HG02943 (cell line): ENCODE measurements around the gene PPP1CC.
"Not testable (repeated sequence)": the region's sequence is repeated elsewhere in the genome, so short reads cannot be mapped to it uniquely, and the experiment has no call there.

Source experiments
- ATAC-seq: cut with Tn5 transposase; IDR thresholded peaks from one replicate; pipeline ENCODE4 v1.9.1; 2021; ENCODE audit warnings: mild to moderate bottlenecking, low read depth, moderate library complexity; ENCODE audit not compliant: unreplicated experiment

The PPP1CC gene

DNA sequence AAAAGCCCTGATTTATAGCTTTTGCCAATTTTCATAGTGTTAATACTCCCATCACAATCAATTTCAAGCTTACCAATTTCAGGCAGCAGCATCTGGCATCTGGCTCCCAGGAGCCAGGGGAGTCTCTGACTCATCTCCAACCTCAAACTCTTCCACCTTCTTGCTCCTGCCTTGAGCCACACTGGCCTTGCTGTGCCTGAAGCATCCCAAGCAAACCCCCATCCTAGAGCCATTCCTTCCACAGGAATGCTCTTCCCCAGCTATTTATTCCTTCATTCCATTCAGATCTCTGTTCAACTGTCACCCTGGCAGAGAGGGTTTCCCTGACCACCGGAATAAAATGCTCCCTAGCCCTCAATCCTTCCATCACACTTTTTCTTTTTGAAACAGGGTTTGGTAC lies 13.9 kb upstream of the PPP1CC start:
- no peak for ATAC-seq

- ATAC-seq, result no peak
These were observed 11.6 kb upstream of the PPP1CC start for GRCh38 chr12:110754101-110754793.

DNA sequence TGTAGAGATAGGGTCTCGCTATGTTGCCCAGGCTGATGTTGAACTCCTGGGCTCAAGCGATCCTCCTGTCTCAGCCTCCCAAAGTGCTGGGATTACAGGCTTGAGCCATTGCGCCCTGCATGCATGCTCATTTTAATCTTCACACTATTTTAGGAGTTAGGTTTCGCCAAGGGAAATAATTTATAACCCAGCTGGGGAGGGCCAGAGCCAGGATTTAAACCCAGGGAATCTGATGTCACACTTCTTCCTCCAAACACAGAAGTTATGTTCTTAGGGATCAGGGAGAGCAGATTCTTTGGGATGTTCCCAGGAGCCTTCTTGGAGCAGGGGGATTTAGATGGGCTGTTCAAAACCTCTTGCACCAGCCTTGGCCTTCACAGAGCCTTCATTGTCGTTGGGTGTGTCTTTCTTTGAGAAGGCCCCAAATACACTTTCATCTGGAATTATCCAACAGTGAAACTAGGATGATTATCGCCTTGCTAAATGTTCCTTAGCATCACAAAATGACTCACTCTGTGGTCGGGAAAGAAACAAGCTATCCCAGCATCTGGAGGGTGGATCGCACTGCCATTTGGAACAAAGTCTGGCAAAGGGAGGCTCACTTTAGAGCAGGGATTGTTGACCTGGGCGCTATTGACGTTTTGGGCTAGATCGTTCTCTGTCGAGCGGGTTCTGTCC lies 8.2 kb upstream of the PPP1CC start:
- ATAC-seq, result no peak

GRCh38 chr12:110746550-110746949 lies 3.9 kb upstream of the PPP1CC start:
- no peak for ATAC-seq

GRCh38 chr12:110745542-110746284 lies 3.0 kb upstream of the PPP1CC start:
- ATAC-seq, result no peak

GRCh38 chr12:110744601-110745264 lies 2.0 kb upstream of the PPP1CC start:
- no peak for ATAC-seq

- ATAC-seq, result no peak
These were observed 1.5 kb upstream of the PPP1CC start for GRCh38 chr12:110744151-110744571.

DNA sequence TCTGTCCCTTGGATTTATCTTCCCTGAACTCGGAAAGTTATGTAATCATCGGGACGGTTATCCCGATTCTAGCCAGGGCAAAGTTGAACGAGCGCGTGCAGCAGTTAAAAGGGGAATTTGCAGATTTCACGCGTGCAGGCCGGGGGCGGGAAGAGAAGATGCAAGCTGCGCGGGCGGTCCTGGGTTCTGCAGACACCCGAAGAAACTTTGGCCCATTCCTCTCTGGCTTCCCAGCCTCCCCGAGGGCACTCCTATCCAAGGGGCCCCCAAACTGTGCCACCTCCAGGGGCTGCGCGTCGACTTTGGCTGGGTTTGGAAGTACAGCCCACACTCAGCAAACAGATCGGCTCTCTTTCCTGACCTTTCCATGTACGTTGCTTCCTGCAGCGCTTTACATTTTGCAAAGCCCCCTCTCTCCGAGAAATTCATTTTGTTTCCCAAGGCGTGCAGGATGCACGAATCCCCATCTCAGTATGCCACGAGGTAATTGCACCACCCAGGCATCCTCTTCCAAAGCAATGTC lies 941 bp upstream of the PPP1CC start:
- ATAC-seq, result no peak

GRCh38 chr12:110742096-110742717 lies 484 bp downstream of the PPP1CC start:
- ATAC-seq, result peak; percentile 12

DNA sequence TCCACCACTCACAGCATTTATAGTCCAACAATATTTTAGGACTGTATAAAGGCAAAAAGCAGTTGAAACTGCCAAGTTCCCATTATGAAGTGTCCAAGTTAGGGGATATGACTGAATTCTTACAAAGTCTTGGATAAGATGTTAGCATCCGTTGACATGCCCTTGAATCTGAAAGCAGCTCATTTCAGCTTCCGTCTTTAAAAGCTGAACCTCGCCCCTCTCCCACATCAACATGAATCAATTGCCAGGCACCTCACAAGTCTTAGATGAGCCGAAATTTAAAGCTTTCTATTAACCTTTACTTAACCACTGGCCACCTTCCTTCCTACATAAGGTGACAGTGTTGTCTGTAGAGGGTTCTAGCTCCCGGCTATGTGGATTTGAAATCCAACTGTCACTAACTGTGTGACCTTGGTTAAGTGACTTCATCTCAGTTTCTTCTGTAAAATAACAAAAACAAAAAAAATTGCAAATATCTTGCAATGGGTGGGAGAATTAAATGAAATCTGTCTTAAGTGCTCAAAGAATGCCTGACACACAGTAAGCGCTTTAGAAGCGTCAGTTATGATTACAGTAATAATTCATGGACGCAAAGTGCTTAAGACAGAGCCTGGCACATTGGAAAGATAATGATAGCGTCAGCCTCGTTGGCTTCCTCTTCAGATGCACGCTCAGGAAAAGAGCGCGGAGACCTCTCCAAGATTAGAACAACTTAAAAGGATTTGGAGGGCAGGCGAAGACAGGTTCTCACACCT lies 1.2 kb downstream of the PPP1CC start:
- ATAC-seq, result no peak

DNA sequence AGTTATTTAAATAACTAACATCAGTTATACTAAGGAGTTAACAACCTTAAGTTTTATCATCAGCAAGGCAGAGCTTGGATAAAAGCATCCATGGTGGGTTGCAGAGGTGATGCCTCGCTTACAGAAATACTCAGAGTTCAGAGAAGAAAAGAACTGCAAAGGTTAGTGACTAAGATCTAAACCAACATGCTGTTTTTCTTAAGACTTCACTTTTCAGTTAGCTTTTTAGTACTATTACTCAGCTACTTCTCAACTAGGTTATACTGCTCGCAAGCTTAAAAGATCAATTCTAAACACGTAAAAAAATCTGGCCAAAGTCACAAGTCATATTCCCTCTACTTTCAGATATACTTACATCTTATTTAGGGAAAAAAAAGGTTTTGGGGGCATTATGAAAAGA lies 2.8 kb downstream of the PPP1CC start:
- ATAC-seq, result no peak

DNA sequence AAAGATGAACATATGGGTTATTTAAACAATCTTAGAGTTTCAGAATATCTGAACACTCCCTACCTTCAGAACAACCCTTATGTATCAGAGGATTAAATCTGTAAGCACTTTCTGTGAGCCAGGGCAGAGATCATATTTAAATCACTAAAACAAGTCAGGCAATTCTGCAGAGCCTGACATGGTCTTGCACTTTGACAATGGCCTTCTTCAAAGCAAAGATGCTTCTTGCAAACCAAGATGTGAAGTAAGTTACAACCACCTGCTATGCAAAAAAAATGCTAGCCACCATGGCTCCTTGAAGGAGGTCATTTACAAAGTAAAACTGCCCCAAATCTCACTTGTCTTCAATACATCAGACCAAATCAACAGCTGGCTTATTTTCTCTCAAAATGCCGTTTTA lies 3.2 kb downstream of the PPP1CC start:
- ATAC-seq, result no peak

DNA sequence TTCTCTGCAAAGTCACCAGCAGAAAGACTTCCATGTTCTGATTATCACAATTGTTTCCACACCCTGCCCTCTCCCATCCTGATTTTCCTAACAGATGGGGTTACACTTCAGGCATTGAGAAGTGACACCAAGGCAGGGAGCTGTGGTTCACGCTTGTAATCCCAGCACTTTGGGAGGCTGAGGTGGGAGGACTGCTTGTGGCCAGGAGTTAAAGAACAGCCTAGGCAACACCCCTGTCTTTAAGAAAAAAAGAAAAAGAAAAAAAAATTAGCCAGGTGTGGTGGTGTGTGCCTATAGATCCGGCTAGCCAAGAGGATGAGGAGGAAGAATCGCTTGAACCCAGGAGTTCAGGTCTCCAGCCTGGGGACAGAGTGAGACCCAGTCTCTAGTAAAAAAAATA lies 5.2 kb downstream of the PPP1CC start:
- ATAC-seq, result no peak

GRCh38 chr12:110737016-110737415 lies 5.7 kb downstream of the PPP1CC start:
- ATAC-seq, result not testable (repeated sequence)

- no peak for ATAC-seq
These were observed 8.8 kb downstream of the PPP1CC start for GRCh38 chr12:110733900-110734299.

GRCh38 chr12:110733089-110733715 lies 9.5 kb downstream of the PPP1CC start:
- no peak for ATAC-seq

DNA sequence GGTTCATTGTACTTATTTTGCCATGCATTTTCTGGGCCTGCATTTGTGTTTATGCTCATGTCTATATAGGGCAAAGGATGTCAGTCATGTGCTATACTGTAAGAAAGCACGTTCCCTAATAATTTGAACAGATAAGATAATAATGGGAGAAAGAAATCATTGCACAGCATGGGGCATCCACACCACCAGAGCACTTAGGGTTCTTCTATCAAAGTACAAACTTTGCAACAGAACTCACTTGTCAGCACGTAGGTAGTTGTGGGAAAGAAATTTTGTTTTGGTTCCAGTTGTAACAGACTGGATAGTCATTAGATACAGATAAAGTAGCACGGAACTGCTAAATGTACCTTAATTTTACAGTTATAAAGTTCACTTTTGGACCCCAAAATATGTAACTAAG lies 10.1 kb downstream of the PPP1CC start:
- no peak for ATAC-seq

GRCh38 chr12:110731479-110731878 lies 11.2 kb downstream of the PPP1CC start:
- ATAC-seq, result no peak

- ATAC-seq, result no peak
These were observed 14.1 kb downstream of the PPP1CC start for GRCh38 chr12:110728628-110729027.
